SK-N-SH (cell line): ENCODE results near the gene TMEM26. TPM values are rescaled to one million over a fixed set of nuclear protein-coding genes. Genes with fewer than 3 reads are reported as not detected.

Experiments used
- CTCF ChIA-PET: fragments of 300-600, 350-600 bp; formaldehyde crosslinking; extraction: SDS; loops from one replicate; lab custom pipeline; 2021; lab: Yijun Ruan, JAX
- POLR2A ChIA-PET: fragments of 350-600 bp; sonication (Branson Sonifier 250); formaldehyde crosslinking; extraction: SDS; loops from one replicate; lab custom pipeline; 2020; ENCODE audit warnings: antibody characterized with exemption, inconsistent platforms; lab: Yijun Ruan, JAX
- DNase-seq: peaks from one replicate; pipeline ENCODE4 v3.0.0; 2012
- H2AFZ ChIP-seq: fragments of 200-600 bp; sonication (generic); 2 replicates; pipeline ENCODE4 v1.8.1; 2016; ENCODE audit warnings: antibody characterized with exemption, mild to moderate bottlenecking, low read depth
- H3F3A ChIP-seq: fragments of 200-600 bp; sonication (generic); replicated peaks from 2 replicates; pipeline ENCODE3; 2016; ENCODE audit warnings: antibody characterized with exemption, mild to moderate bottlenecking; ENCODE audit not compliant: insufficient read depth
- H3K27ac ChIP-seq, 2 experiments: fragments of 200-500 bp in 1 of 2; fragments of 200-600 bp in 1 of 2; sonication (Bioruptor generic) in 1 of 2; sonication (generic), shearing (Covaris generic) in 1 of 2; 2 replicates each; pipeline versions ENCODE4 v1.5.1 to v1.6.1; 2014 to 2016; ENCODE audit warnings: low read depth in 2 of 2, inconsistent platforms in 1 of 2, low read length in 1 of 2, mild to moderate bottlenecking in 1 of 2, mixed read lengths in 1 of 2
- H3K27me3 ChIP-seq: fragments of 200-600 bp; sonication (generic), shearing (Covaris generic); 2 replicates; pipeline ENCODE4 v1.6.1; 2016; ENCODE audit warnings: mixed run types; ENCODE audit not compliant: insufficient read depth
- H3K36me3 ChIP-seq, 2 experiments: fragments of 200-500 bp in 1 of 2; fragments of 200-600 bp in 1 of 2; sonication (Bioruptor generic) in 1 of 2; sonication (generic) in 1 of 2; replicated peaks in 1 of 2; 2 replicates each; pipeline versions ENCODE3 to v1.5.1; 2014 to 2016; ENCODE audit warnings: low read length in 1 of 2, mild to moderate bottlenecking in 1 of 2; ENCODE audit not compliant: insufficient read depth in 2 of 2, control insufficient read depth in 1 of 2
- H3K4me1 ChIP-seq, 2 experiments: fragments of 200-500 bp in 1 of 2; fragments of 200-600 bp in 1 of 2; sonication (Bioruptor generic) in 1 of 2; sonication (generic), shearing (Covaris generic) in 1 of 2; 2 replicates each; pipeline versions ENCODE4 v1.5.1 to v1.6.1; 2014 to 2016; ENCODE audit warnings: low read depth in 1 of 2, low read length in 1 of 2, mixed run types in 1 of 2; ENCODE audit not compliant: insufficient read depth in 2 of 2, control insufficient read depth in 1 of 2
- H3K4me2 ChIP-seq: fragments of 200-600 bp; sonication (generic), shearing (Covaris generic); 2 replicates; pipeline ENCODE4 v1.6.1; 2017; ENCODE audit warnings: mixed run types
- H3K4me3 ChIP-seq, 2 experiments: fragments of 200-500 bp in 1 of 2; fragments of 200-600 bp in 1 of 2; sonication (Bioruptor generic) in 1 of 2; sonication (generic), shearing (Covaris generic) in 1 of 2; 2 replicates each; pipeline versions ENCODE4 v1.5.1 to v1.8.1; 2014 to 2016; ENCODE audit warnings: low read depth in 2 of 2, inconsistent platforms in 1 of 2, low read length in 1 of 2, mild to moderate bottlenecking in 1 of 2, mixed read lengths in 1 of 2, moderate library complexity in 1 of 2
- H3K79me2 ChIP-seq: fragments of 200-600 bp; sonication (generic); 2 replicates; pipeline ENCODE4 v1.8.1; 2017; ENCODE audit warnings: mild to moderate bottlenecking; ENCODE audit not compliant: insufficient read depth
- H3K9ac ChIP-seq: fragments of 200-600 bp; sonication (generic); 2 replicates; pipeline ENCODE4 v1.6.1; 2017; ENCODE audit warnings: mixed run types
- H3K9me2 ChIP-seq: fragments of 200-600 bp; sonication (generic); 2 replicates; pipeline ENCODE4 v1.6.1; 2017; ENCODE audit warnings: mixed run types
- H3K9me3 ChIP-seq: fragments of 200-600 bp; sonication (generic); 2 replicates; pipeline ENCODE4 v1.6.1; 2017; ENCODE audit warnings: mixed run types, mild to moderate bottlenecking, moderate library complexity
- H4K20me1 ChIP-seq: fragments of 200-600 bp; sonication (generic); 2 replicates; pipeline ENCODE4 v1.6.1; 2017; ENCODE audit warnings: mild to moderate bottlenecking, mixed run types; ENCODE audit not compliant: insufficient read depth
- CHD2 ChIP-seq: fragments of 150-350 bp; IDR thresholded peaks from 2 replicates; pipeline ENCODE4 v1.6.1; 2018; ENCODE audit warnings: low read length; ENCODE audit not compliant: partially characterized antibody
- ELF1 ChIP-seq: IDR thresholded peaks from 2 replicates; pipeline ENCODE4 v1.4.0; 2012
- FOSL2 ChIP-seq: IDR thresholded peaks from 2 replicates; pipeline ENCODE4 v1.4.0; 2012; ENCODE audit warnings: low read depth, mild to moderate bottlenecking, moderate library complexity, borderline replicate concordance
- FOXJ3 ChIP-seq: sonication (generic); formaldehyde crosslinking; IDR thresholded peaks from 2 replicates; pipeline ENCODE4 v1.5.1; 2020; ENCODE audit warnings: mild to moderate bottlenecking, missing genetic modification reagents
- MEF2A ChIP-seq: IDR thresholded peaks from 2 replicates; pipeline ENCODE4 v1.4.0; 2012; ENCODE audit warnings: low read depth, borderline replicate concordance
- RCOR1 ChIP-seq: fragments of 150-350 bp; IDR thresholded peaks from 2 replicates; pipeline ENCODE4 v1.6.1; 2017; ENCODE audit warnings: antibody characterized with exemption, low read length
- TAF1 ChIP-seq: IDR thresholded peaks from 2 replicates; pipeline ENCODE4 v1.6.1; 2012; ENCODE audit warnings: low read depth, mild to moderate bottlenecking, low read length, moderate library complexity, borderline replicate concordance
- TEAD4 ChIP-seq: IDR thresholded peaks from 2 replicates; pipeline ENCODE4 v1.4.0; 2012; ENCODE audit warnings: mild to moderate bottlenecking, borderline replicate concordance; ENCODE audit not compliant: insufficient read depth
- ZBTB33 ChIP-seq: IDR thresholded peaks from 2 replicates; pipeline ENCODE4 v1.4.0; 2012; ENCODE audit warnings: low read depth, borderline replicate concordance
- WGBS: methylation state at CpG from one replicate; pipeline ENCODE4 v1.1.6; 2017; ENCODE audit warnings: low lambda C conversion rate; 5-methylcytosine and 5-hydroxymethylcytosine counted together
- polyA plus RNA-seq, 3 experiments: library from polyadenylated mRNA; depleted of rRNA; stranded (reverse); fragments of >200 nt; gene quantifications; 2 replicates each; pipeline ENCODE4 v1.2.3, GENCODE V29; 2012
- TF ChIP-seq, protein P1 (sequence below): IDR thresholded peaks from 2 replicates; pipeline ENCODE4 v1.4.0; 2012; ENCODE audit warnings: low read depth, borderline replicate concordance
- TF ChIP-seq, protein P2 (sequence below): fragments of 200-600 bp; sonication (generic); IDR thresholded peaks from 2 replicates; pipeline ENCODE4 v1.6.1; 2017; ENCODE audit warnings: antibody characterized with exemption, mild to moderate bottlenecking, moderate library complexity
- TF ChIP-seq, protein P3 (sequence below): fragments of 150-350 bp; IDR thresholded peaks from 2 replicates; pipeline ENCODE4 v1.6.1; 2016; ENCODE audit warnings: mild to moderate bottlenecking, low read depth, low read length
- TF ChIP-seq, protein P4 (sequence below): IDR thresholded peaks from 2 replicates; pipeline ENCODE4 v1.4.0; 2012; ENCODE audit warnings: low read depth

TMEM26 gene
- polyA plus RNA-seq, 1 of the 3 experiments (the other 2 are of a cell fraction): 0.05 TPM

- no peaks in the 10 kb centered on the region for H3K27me3 ChIP-seq
- DNase-seq: no peak
- ChIA-PET POLR2A (no interaction called here), CTCF (interaction anchor here (1.0 to 1.3 kb wide), 2 partner anchors 8 to 19 kb away, joined by 3 to 4 read pairs; no protein-coding TSS in a partner anchor)
- no peaks in the 10 kb centered on the region for H3K79me2 ChIP-seq
- no peak overlapping the region for H2AFZ ChIP-seq
- H3K9me3 ChIP-seq: no peaks in the 10 kb centered on the region
- H3K4me2 ChIP-seq: no peak overlapping the region
- H4K20me1 ChIP-seq: no peaks in the 10 kb centered on the region
- no peaks in the 10 kb centered on the region for H3F3A ChIP-seq
- H3K4me1 ChIP-seq: no peaks in the 10 kb centered on the region
- no peaks in the 10 kb centered on the region for H3K9me2 ChIP-seq
- no peak overlapping the region for H3K27ac ChIP-seq
- H3K36me3 ChIP-seq: no peaks in the 10 kb centered on the region
- WGBS: 88% methylated on average over 3 of the region's 3 CpGs
- TF ChIP-seq, protein P1, sequence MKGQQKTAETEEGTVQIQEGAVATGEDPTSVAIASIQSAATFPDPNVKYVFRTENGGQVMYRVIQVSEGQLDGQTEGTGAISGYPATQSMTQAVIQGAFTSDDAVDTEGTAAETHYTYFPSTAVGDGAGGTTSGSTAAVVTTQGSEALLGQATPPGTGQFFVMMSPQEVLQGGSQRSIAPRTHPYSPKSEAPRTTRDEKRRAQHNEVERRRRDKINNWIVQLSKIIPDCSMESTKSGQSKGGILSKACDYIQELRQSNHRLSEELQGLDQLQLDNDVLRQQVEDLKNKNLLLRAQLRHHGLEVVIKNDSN: no peak
- no peak for TF ChIP-seq TAF1
- TF ChIP-seq, protein P2, sequence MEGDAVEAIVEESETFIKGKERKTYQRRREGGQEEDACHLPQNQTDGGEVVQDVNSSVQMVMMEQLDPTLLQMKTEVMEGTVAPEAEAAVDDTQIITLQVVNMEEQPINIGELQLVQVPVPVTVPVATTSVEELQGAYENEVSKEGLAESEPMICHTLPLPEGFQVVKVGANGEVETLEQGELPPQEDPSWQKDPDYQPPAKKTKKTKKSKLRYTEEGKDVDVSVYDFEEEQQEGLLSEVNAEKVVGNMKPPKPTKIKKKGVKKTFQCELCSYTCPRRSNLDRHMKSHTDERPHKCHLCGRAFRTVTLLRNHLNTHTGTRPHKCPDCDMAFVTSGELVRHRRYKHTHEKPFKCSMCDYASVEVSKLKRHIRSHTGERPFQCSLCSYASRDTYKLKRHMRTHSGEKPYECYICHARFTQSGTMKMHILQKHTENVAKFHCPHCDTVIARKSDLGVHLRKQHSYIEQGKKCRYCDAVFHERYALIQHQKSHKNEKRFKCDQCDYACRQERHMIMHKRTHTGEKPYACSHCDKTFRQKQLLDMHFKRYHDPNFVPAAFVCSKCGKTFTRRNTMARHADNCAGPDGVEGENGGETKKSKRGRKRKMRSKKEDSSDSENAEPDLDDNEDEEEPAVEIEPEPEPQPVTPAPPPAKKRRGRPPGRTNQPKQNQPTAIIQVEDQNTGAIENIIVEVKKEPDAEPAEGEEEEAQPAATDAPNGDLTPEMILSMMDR: no peak
- TF ChIP-seq TEAD4: no peak
- no peak for TF ChIP-seq ZBTB33
- TF ChIP-seq FOSL2: no peak
- TF ChIP-seq MEF2A: no peak
- no peak for TF ChIP-seq CHD2
- TF ChIP-seq, protein P3, sequence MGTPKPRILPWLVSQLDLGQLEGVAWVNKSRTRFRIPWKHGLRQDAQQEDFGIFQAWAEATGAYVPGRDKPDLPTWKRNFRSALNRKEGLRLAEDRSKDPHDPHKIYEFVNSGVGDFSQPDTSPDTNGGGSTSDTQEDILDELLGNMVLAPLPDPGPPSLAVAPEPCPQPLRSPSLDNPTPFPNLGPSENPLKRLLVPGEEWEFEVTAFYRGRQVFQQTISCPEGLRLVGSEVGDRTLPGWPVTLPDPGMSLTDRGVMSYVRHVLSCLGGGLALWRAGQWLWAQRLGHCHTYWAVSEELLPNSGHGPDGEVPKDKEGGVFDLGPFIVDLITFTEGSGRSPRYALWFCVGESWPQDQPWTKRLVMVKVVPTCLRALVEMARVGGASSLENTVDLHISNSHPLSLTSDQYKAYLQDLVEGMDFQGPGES: no peak
- TF ChIP-seq ELF1: no peak
- TF ChIP-seq FOXJ3 (CRISPR knock-in tag): no peak
- TF ChIP-seq, protein P4, sequence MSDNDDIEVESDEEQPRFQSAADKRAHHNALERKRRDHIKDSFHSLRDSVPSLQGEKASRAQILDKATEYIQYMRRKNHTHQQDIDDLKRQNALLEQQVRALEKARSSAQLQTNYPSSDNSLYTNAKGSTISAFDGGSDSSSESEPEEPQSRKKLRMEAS: no peak
- TF ChIP-seq RCOR1: no peak
- H3K4me3 ChIP-seq: no peak overlapping the region
- H3K9ac ChIP-seq: no peak overlapping the region
Observed at GRCh38 chr10:61363006-61363405, 90.2 kb downstream of the TMEM26 start.
